ENCODE measurements around the gene PRDM15.

The PRDM15 gene

GRCh38 chr21:41906770-41907169, 27.6 kb upstream of the PRDM15 start:
- DNase-seq, result no peak

DNA sequence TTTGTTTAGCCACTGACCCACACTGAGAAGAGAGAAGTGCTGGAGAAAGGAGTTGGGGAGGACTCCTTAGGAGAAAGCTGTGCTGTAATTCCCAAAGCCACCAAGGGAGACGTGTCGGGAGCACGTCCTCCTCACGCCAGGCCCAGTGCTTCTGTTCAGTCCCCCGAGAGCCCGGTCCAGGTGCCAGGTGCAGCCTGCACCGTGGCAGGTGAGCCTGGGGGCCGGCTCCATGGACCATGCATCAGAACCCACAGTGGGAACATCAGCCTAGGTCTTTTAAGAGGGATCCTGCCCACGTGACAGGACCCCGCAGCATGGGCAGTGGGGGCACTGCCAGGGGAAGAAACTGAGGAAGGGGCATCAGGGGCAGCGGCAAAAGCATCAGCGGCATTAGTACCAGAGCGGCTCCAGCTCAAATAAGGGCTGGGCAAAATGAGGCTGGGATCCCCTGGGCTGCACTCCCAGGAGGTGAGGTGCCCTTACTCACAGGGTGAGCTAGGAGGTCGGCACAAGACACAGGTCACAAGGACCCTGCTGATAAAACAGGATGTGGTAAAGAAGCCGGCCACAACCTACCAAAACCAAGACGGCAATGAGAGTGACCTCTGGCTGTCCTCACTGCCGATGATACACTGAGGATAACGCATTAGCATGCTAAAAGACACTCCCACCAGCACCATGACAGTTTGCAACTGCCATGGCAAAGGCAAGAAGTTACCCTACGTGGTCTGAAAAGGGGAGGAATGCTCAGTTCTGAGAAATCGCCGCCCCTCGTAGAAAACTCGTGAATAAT, 24.6 kb upstream of the PRDM15 start:
- no peak for DNase-seq

DNA sequence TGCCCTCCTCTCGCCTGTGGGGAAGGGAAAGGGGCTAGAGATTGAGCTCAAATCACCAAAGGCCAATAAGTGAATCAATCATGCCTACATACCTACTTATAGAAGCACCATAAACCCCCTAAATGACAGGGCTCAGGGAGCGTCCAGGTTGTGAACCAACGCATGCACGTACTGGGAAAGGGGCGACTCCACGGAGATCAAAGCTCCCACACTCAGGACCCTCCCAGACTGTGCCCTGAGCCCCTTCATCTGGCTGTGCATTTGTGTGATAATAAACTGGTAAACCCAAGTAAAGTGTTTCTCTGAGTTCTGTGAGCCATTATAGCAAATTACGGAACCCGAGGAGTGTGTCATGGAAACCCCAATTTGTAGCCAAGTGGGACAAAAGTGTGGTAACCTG, 23.8 kb upstream of the PRDM15 start:
- no peak for DNase-seq

- DNase-seq, result no peak
Measured at GRCh38 chr21:41901782-41902181, 22.6 kb upstream of the PRDM15 start.

GRCh38 chr21:41901099-41901498, 22.0 kb upstream of the PRDM15 start:
- no peak for DNase-seq

GRCh38 chr21:41900401-41900800, 21.3 kb upstream of the PRDM15 start:
- no peak for DNase-seq

DNA sequence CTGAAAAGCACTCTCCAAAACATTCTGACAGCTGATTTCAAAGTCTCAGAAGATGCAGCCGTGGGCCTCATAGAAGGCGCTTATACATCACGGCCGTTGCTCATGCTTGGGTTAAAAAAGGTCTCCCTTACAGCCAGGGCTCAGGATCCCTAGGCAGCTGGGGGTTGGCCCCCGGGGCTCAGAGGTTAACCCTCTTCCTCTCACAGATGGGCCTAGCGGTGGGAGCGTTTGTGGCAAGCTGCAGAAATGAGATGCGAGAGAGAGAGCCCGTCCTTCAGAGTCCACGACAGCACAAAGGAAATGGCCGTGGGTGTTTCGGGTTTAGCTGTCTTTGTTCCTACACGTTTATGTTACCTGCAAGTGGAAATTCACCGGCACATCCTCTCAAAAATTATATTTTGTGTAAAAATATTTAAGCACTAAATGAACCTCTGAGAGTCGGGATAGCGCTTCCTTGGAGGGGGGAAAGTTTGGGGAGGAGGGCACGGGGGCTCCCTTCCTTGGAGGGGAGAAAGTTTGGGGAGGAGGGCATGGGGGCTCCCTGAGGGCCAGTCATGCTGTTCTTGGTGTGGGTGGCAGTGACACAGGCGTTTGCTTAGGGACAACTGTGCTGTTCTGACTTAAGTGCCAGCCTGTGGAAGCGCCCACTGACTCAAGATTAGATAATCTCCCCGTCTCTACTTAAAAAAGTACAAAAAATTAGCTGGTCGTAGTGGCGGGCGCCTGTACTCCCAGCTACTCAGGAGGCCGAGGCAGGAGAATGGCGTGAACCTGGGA, 20.5 kb upstream of the PRDM15 start:
- DNase-seq, result no peak

GRCh38 chr21:41898998-41899397, 19.9 kb upstream of the PRDM15 start:
- no peak for DNase-seq

GRCh38 chr21:41897700-41898099, 18.6 kb upstream of the PRDM15 start:
- no peak for DNase-seq

- no peak for DNase-seq
Measured at GRCh38 chr21:41897047-41897669, 18.0 kb upstream of the PRDM15 start.

DNA sequence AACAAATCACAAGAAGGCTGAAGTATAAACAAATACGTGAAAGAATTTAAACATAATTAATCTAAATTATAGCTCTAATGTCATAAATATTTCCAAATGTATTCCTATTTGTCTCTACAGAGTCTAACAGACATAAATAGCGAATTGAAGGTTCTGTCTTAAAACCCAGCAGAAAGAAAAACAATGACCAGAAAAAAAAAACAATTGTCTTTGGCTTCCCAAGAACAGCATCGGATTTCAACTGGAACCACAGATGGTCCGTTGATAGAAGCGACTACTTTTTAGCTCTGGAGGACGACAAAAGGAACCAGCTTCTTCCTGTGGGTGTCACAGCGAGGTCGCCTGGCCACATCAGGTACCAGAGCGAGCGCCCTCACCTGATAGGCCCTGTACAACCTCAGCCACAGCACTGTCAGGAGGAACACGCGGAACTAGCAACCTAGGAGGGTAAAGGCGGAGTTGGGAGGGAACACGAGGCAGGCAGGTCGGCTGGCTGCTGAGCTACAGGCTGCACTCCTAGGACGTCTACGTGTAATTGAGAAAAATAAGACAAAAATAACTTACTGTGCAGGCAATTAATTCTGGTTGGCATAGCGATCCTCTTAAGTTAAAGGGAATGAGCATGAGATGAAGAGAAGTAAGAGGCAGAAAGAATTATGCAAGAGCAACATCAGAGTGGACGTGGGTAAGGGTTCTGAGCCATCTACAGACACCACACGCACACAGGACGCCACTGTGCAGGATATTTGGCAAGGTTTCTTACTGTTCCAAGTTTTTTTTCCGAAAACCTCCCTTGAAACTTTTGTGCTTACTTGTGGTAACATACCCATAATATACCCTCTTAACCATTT, 16.7 kb upstream of the PRDM15 start:
- no peak for DNase-seq

- DNase-seq, result no peak
Measured at GRCh38 chr21:41894922-41895557, 15.9 kb upstream of the PRDM15 start.

GRCh38 chr21:41894511-41894910, 15.4 kb upstream of the PRDM15 start:
- DNase-seq, result no peak

DNA sequence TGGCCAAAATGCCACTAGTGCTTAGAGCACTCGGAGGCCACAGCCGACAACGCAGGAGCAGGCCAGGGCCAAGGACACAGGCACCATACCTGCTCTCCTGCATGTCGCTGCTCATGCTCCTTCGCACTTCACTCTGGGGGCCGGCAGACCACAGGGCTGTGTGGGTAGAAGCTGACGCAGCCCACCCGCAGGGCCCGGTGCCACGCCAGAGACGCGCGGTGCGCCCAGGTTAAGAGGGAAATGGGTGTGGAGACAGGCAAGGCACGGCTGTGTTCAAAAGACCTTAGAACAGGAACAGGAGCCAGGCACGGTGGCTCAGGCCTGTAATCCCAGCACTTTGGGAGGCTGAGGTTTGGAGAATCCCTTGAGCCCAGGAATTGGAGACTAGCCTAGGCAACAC, 13.6 kb upstream of the PRDM15 start:
- no peak for DNase-seq

DNA sequence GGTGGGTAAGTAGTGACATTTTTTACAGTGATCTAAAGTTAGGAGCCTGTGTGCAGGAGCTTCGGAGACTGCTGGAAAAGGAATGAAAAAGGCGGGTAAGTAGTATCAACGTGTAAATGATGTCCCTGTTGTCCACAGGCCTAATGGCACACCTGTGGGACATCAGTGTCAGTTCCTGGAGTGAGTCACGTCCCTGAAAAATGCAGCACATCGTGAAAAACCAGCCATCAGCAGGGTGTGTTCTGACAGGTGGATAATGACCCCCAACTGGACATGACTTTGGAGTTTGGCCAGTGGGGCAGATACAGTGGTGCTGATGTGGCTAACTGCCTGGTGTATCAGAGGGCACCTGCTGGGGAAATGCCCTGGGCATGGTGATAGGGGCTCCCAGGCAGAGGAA, 12.0 kb upstream of the PRDM15 start:
- no peak for DNase-seq

DNA sequence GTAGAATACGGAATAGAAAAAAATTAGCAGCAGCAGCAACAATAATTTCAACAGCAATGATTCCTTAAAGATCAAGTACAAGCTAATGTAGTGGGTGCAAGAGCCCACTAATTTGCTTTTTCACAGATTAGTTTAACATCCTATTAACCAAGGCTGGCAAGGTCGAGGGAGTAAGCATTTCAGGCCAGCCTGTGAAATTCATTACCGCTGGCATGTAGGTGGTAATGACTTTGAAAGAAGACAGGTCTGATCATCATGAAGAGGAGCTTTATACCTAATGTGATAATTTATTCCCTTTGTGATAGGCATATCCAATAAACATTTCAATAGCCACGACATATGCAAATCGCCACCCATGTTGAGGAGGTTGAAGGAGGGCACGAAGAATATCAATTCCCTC, 11.2 kb upstream of the PRDM15 start:
- no peak for DNase-seq

- DNase-seq, result no peak
Measured at GRCh38 chr21:41888749-41889376, 9.7 kb upstream of the PRDM15 start.

DNA sequence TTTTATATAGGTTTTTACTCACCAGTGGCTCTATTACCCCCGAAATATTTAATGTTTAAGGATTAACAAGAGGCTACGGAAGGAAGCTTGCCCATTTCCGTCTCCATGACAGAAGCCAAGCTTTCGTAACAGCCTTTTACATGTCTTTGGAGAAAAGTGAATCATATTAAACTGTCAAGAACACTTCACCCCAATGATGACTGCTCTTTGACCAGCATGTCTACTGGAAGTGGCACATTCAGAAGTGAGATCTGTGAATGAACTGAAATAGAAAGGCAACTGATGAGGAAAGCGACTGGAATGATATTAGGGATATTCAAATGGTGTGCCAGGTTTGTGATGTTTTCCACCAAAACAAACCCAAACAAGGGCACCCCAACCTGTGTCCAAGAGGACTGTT, 8.5 kb upstream of the PRDM15 start:
- DNase-seq, result no peak

GRCh38 chr21:41886328-41886727, 7.2 kb upstream of the PRDM15 start:
- no peak for DNase-seq

DNA sequence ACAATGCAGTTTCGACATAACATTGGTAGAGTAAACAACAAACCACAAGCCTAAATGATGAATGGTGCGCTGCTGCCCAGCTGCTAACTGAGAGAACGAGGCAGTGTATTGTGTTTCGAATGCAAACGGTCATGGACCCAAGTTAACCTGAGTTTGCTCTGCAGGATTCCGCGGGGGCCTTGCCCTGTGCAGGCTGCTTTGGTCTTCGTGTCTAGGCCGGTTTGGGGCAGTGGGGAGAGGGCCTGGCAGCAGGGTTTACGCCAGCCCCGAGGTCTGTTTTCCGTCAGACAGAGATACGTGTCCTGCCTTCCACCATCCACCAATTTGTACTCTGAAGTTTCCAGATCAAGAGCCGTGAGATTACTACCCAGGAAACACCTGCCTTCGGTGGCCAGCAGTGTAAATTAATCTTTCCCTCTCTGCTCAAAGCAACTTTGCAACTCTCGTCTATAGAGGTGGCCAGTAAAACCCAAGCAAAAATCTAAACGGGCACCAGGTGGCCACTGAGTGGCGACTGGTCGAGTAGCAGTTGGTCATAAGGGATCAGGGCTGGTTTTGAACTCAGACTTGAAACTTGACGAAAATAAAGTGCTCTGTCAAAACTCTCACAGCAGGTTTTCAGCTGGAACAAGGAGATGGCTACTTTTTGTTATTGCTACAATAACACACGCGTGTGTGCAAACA, 6.3 kb upstream of the PRDM15 start:
- DNase-seq, result no peak

DNA sequence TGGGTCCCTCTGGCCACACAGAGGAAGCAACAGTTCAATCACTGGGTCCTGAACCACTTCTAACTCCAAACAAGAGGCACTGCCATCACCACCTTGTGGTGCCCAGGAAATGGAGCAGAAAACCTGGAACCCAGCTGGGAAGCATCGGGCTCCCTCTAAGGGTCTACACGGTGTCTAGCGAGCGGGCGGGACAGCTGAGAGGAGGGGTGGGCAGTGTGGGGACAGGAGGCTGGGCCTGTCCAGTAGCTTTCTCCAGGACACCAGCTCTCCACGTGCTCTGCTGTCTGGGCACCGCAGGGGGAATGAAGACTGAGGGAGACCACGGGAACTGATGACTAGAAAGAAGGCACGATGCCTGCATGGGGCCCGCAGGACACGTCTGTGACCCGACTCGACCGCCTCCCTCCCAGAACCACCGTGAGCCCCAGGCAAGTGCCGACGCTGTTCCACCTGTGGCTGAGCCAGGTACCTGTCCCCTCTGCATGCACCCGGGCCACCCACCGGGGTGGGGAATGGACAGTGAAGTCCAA, 5.4 kb upstream of the PRDM15 start:
- no peak for DNase-seq
